ENCODE measurements around the gene ST8SIA2.

Gene ST8SIA2

DNA sequence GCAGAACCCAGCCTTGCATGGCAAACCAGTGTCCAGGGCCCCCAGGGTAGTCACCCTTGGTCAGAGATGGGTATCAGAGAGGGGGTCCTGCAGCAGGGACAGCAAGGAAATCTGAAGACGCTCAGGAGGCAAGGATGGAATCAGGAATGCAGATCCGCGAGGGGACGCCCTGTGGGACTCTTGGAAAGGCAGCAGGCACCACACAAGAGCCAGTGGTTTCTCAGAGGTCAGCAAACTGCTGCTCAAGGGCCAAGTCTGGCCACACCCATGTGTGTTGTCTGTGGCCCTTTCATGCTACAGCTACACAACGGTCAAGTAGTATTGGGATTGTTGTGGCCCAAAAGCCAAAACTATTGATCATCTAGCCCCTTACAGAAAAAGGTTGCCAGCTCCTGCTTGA, 69.7 kb downstream of the ST8SIA2 start:
- Histone ChIP-seq H2AFZ (ENCODE audit: low read length) (no peak overlapping the region; the same call in 1 of the 2 replicates), H3K4me1 (ENCODE audit: insufficient read depth, low read length, poor library complexity, severe bottlenecking) (peaks cover 15% of the 10 kb centered on the region), H3K9me2 (replicated peaks; ENCODE audit: low read depth, low read length) (no peaks in the 10 kb centered on the region), H3F3A (ENCODE audit: low read depth) (no peaks in the 10 kb centered on the region), H3K4me2 (ENCODE audit: low read depth, low read length, poor library complexity, severe bottlenecking) (peak overlapping the region; percentile 7), H3K27me3 (ENCODE audit: insufficient read depth, low read length, poor library complexity, severe bottlenecking) (no peaks in the 10 kb centered on the region), H4K20me1 (ENCODE audit: insufficient read depth, low read length, poor library complexity, severe bottlenecking) (no peaks in the 10 kb centered on the region), H3K36me3 (ENCODE audit: insufficient read depth, low read length) (no peaks in the 10 kb centered on the region), H3K9me3 (ENCODE audit: insufficient read depth, low read depth, low read length) (no peaks in the 10 kb centered on the region), H3K4me3 (ENCODE audit: low read length, poor library complexity, severe bottlenecking) (no peak overlapping the region), H3K79me2 (ENCODE audit: insufficient read depth, low read length) (no peaks in the 10 kb centered on the region), H3K9ac (ENCODE audit: low read depth, low read length, poor library complexity, severe bottlenecking) (no peak overlapping the region)
- no peak for TF ChIP-seq EZH2phosphoT487 (IDR thresholded peaks at IDR 0.05; ENCODE audit: borderline replicate concordance)
- TF ChIP-seq, protein P1, sequence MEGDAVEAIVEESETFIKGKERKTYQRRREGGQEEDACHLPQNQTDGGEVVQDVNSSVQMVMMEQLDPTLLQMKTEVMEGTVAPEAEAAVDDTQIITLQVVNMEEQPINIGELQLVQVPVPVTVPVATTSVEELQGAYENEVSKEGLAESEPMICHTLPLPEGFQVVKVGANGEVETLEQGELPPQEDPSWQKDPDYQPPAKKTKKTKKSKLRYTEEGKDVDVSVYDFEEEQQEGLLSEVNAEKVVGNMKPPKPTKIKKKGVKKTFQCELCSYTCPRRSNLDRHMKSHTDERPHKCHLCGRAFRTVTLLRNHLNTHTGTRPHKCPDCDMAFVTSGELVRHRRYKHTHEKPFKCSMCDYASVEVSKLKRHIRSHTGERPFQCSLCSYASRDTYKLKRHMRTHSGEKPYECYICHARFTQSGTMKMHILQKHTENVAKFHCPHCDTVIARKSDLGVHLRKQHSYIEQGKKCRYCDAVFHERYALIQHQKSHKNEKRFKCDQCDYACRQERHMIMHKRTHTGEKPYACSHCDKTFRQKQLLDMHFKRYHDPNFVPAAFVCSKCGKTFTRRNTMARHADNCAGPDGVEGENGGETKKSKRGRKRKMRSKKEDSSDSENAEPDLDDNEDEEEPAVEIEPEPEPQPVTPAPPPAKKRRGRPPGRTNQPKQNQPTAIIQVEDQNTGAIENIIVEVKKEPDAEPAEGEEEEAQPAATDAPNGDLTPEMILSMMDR (conservative IDR thresholded peaks at IDR 0.05; ENCODE audit: low read length): no peak

DNA sequence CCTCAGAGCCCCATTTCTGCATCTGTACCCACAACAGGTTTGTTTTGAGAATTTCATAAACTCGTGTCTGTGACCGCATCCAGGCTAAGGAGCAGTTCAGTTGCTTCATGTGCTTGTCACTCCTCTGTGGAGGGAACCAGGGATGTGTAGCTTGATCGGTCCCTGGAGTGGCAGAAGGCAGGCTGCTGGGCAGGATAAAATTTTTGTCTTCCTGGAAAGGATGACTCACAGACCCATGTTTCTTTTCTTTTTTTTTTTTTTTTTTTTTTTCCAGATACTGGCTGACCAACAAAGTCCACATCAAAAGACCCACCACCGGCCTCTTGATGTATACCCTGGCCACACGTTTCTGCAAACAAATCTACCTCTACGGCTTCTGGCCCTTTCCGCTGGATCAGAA, 70.1 kb downstream of the ST8SIA2 start:
- Histone ChIP-seq H3K4me3 (ENCODE audit: low read length, poor library complexity, severe bottlenecking) (no peak overlapping the region), H3K4me1 (ENCODE audit: insufficient read depth, low read length, poor library complexity, severe bottlenecking) (peaks cover 15% of the 10 kb centered on the region), H4K20me1 (ENCODE audit: insufficient read depth, low read length, poor library complexity, severe bottlenecking) (no peaks in the 10 kb centered on the region), H3K79me2 (ENCODE audit: insufficient read depth, low read length) (no peaks in the 10 kb centered on the region), H3K9ac (ENCODE audit: low read depth, low read length, poor library complexity, severe bottlenecking) (no peak overlapping the region), H3K4me2 (ENCODE audit: low read depth, low read length, poor library complexity, severe bottlenecking) (no peak overlapping the region), H3K27me3 (ENCODE audit: insufficient read depth, low read length, poor library complexity, severe bottlenecking) (no peaks in the 10 kb centered on the region), H3K9me3 (ENCODE audit: insufficient read depth, low read depth, low read length) (no peaks in the 10 kb centered on the region), H2AFZ (ENCODE audit: low read length) (no peak overlapping the region), H3F3A (ENCODE audit: low read depth) (no peaks in the 10 kb centered on the region), H3K36me3 (ENCODE audit: insufficient read depth, low read length) (no peaks in the 10 kb centered on the region), H3K9me2 (replicated peaks; ENCODE audit: low read depth, low read length) (no peaks in the 10 kb centered on the region)
- TF ChIP-seq EZH2phosphoT487 (IDR thresholded peaks at IDR 0.05; ENCODE audit: borderline replicate concordance): no peak
- TF ChIP-seq, protein P1 (conservative IDR thresholded peaks at IDR 0.05; ENCODE audit: low read length): no peak

DNA sequence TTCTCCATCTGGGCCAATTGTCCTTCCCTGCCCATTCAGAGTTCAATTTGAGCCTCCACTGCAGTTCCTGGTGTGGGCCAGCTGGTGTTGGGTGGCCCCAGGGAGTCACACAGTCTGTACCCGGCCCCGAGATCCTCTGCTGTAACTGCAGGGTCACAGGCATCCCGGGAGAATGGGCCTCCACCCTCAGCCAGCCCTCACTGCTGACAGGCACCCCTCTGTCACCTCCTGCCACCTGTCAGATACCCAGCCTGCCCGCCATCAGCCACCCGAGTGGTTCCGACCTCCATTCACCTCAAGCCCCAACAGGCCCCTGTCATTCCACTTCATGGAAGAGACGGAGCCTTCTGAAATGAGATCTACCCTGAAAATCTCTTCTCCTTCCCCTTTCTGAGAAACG, 73.2 kb downstream of the ST8SIA2 start:
- Histone ChIP-seq H2AFZ (ENCODE audit: low read length) (no peak overlapping the region), H3K9me2 (replicated peaks; ENCODE audit: low read depth, low read length) (no peaks in the 10 kb centered on the region), H3K9ac (ENCODE audit: low read depth, low read length, poor library complexity, severe bottlenecking) (no peak overlapping the region), H3K79me2 (ENCODE audit: insufficient read depth, low read length) (no peaks in the 10 kb centered on the region), H3K36me3 (ENCODE audit: insufficient read depth, low read length) (no peaks in the 10 kb centered on the region), H4K20me1 (ENCODE audit: insufficient read depth, low read length, poor library complexity, severe bottlenecking) (no peaks in the 10 kb centered on the region), H3K4me2 (ENCODE audit: low read depth, low read length, poor library complexity, severe bottlenecking) (no peak overlapping the region), H3K4me3 (ENCODE audit: low read length, poor library complexity, severe bottlenecking) (no peak overlapping the region), H3K4me1 (ENCODE audit: insufficient read depth, low read length, poor library complexity, severe bottlenecking) (peaks cover 15% of the 10 kb centered on the region), H3K27me3 (ENCODE audit: insufficient read depth, low read length, poor library complexity, severe bottlenecking) (no peaks in the 10 kb centered on the region), H3K9me3 (ENCODE audit: insufficient read depth, low read depth, low read length) (no peaks in the 10 kb centered on the region), H3F3A (ENCODE audit: low read depth) (no peaks in the 10 kb centered on the region)
- TF ChIP-seq EZH2phosphoT487 (IDR thresholded peaks at IDR 0.05; ENCODE audit: borderline replicate concordance): no peak
- TF ChIP-seq, protein P1 (conservative IDR thresholded peaks at IDR 0.05; ENCODE audit: low read length): no peak

Data from Loucy (cell line).